Measurements from ENCODE around the gene LSS.
A peak's percentile ranks its signal among the peaks of the same experiment; 100 is the strongest.

The LSS gene

GRCh38 chr21:46228345-46229051, at the start of gene LSS:
Gene LSS, minus strand, starts transcription at chr21:46228774. Its CDS starts 29 bp downstream, at chr21:46228745.
- peak; percentile 96 for DNase-seq

- DNase-seq: no peak
Measured at GRCh38 chr21:46274797-46275390, 46.3 kb upstream of the LSS start.

GRCh38 chr21:46273341-46273740, 44.8 kb upstream of the LSS start:
- DNase-seq: no peak

- no peak for DNase-seq
Measured at GRCh38 chr21:46269466-46269865, 40.9 kb upstream of the LSS start.

- no peak for DNase-seq
Measured at GRCh38 chr21:46268371-46268770, 39.8 kb upstream of the LSS start.

GRCh38 chr21:46266946-46267345, 38.4 kb upstream of the LSS start:
- DNase-seq: no peak

GRCh38 chr21:46265736-46266525, 37.4 kb upstream of the LSS start:
- DNase-seq: no peak

GRCh38 chr21:46264690-46265144, 36.1 kb upstream of the LSS start:
- no peak for DNase-seq

- DNase-seq: no peak
Measured at GRCh38 chr21:46264046-46264689, 35.6 kb upstream of the LSS start.

GRCh38 chr21:46256501-46256994, 28.0 kb upstream of the LSS start:
- no peak for DNase-seq

GRCh38 chr21:46255758-46256337, 27.3 kb upstream of the LSS start:
- DNase-seq: no peak

- no peak for DNase-seq
Measured at GRCh38 chr21:46255166-46255565, 26.6 kb upstream of the LSS start.

GRCh38 chr21:46254208-46254975, 25.8 kb upstream of the LSS start:
- no peak for DNase-seq

GRCh38 chr21:46253610-46254124, 25.1 kb upstream of the LSS start:
- DNase-seq: no peak

GRCh38 chr21:46252840-46253239, 24.3 kb upstream of the LSS start:
- DNase-seq: no peak

GRCh38 chr21:46250146-46250725, 21.7 kb upstream of the LSS start:
- no peak for DNase-seq

- DNase-seq: no peak
Measured at GRCh38 chr21:46248827-46249226, 20.3 kb upstream of the LSS start.

GRCh38 chr21:46248422-46248782, 19.8 kb upstream of the LSS start:
- no peak for DNase-seq

GRCh38 chr21:46247699-46248421, 19.3 kb upstream of the LSS start:
- peak; percentile 22 for DNase-seq

- DNase-seq: no peak
Measured at GRCh38 chr21:46246345-46246744, 17.8 kb upstream of the LSS start.

All from NCI-H446 treated with DMSO at 0.1 percent for 48 hours (cell line).